ENCODE results near the gene DRC7. TPM values are rescaled to one million over a fixed set of nuclear protein-coding genes. Genes with fewer than 3 reads are reported as not detected.
"Not testable (repeated sequence)": the region's sequence is repeated elsewhere in the genome, so short reads cannot be mapped to it uniquely, and the experiment has no call there.

DRC7 gene
- polyA plus RNA-seq, 4 donors: 0.37 TPM; not detected in 3

GRCh38 chr16:57741660-57742191, 47.1 kb downstream of the DRC7 start:
- WGBS, 3 donors: 93 to 97% (median 94%) methylated on average over 15 to 16 of the region's 16 CpGs
- Histone ChIP-seq H3K27me3 (ENCODE audit: control insufficient read depth in 3 of 3, insufficient read depth in 3 of 3, low read length in 3 of 3) (no peaks in the 10 kb centered on the region), H3K9me3 (ENCODE audit: control insufficient read depth in 2 of 2, insufficient read depth in 1 of 2, low read depth in 1 of 2, low read length in 1 of 2) (no peaks in the 10 kb centered on the region), H3K27ac (ENCODE audit: low read depth in 1 of 3, low read length in 2 of 3) (no peak overlapping the region), H3K36me3 (ENCODE audit: control insufficient read depth in 3 of 3, insufficient read depth in 2 of 3, low read depth in 1 of 3, low read length in 3 of 3) (peaks cover 0 to 59% (median 0%) of the 10 kb centered on the region in 3 donors), H3K4me1 (ENCODE audit: control insufficient read depth in 3 of 3, insufficient read depth in 2 of 3, low read depth in 1 of 3, low read length in 2 of 3) (peaks cover 0 to 8% (median 0%) of the 10 kb centered on the region in 3 donors), H3K4me3 (ENCODE audit: low read depth in 1 of 3, low read length in 3 of 3) (no peak overlapping the region)
- FAIRE-seq (no peak), DNase-seq (no peak)

- no peak for FAIRE-seq
- H3K4me1 ChIP-seq (ENCODE audit: control insufficient read depth in 3 of 3, insufficient read depth in 2 of 3, low read depth in 1 of 3, low read length in 2 of 3): no peaks in the 10 kb centered on the region
- H3K27me3 ChIP-seq (ENCODE audit: control insufficient read depth in 3 of 3, insufficient read depth in 3 of 3, low read length in 3 of 3): no peaks in the 10 kb centered on the region
- WGBS, 3 donors: 74 to 87% (median 81%) methylated on average over 4 of the region's 4 CpGs
- no peak overlapping the region for H3K27ac ChIP-seq (ENCODE audit: low read depth in 1 of 3, low read length in 2 of 3)
- peaks cover 0 to 63% (median under 1%) of the 10 kb centered on the region in 3 donors for H3K36me3 ChIP-seq (ENCODE audit: control insufficient read depth in 3 of 3, insufficient read depth in 2 of 3, low read depth in 1 of 3, low read length in 3 of 3)
- DNase-seq: no peak
- no peak overlapping the region for H3K4me3 ChIP-seq (ENCODE audit: low read depth in 1 of 3, low read length in 3 of 3)
- H3K9me3 ChIP-seq (ENCODE audit: control insufficient read depth in 2 of 2, insufficient read depth in 1 of 2, low read depth in 1 of 2, low read length in 1 of 2): no peaks in the 10 kb centered on the region
Observed at GRCh38 chr16:57742543-57742942, 47.9 kb downstream of the DRC7 start.

- 89 to 94% (median 92%) methylated on average over 10 of the region's 10 CpGs for whole genome bisulfite sequencing, 3 donors
- DNase-seq (no peak), FAIRE-seq (no peak)
- H3K9me3 ChIP-seq (ENCODE audit: control insufficient read depth in 2 of 2, insufficient read depth in 1 of 2, low read depth in 1 of 2, low read length in 1 of 2): no peaks in the 10 kb centered on the region
- no peak overlapping the region for H3K27ac ChIP-seq (ENCODE audit: low read depth in 1 of 3, low read length in 2 of 3)
- no peak overlapping the region for H3K4me3 ChIP-seq (ENCODE audit: low read depth in 1 of 3, low read length in 3 of 3)
- no peaks in the 10 kb centered on the region for H3K27me3 ChIP-seq (ENCODE audit: control insufficient read depth in 3 of 3, insufficient read depth in 3 of 3, low read length in 3 of 3)
- H3K4me1 ChIP-seq (ENCODE audit: control insufficient read depth in 3 of 3, insufficient read depth in 2 of 3, low read depth in 1 of 3, low read length in 2 of 3): no peaks in the 10 kb centered on the region
- peaks cover 0 to 67% (median 4%) of the 10 kb centered on the region in 3 donors for H3K36me3 ChIP-seq (ENCODE audit: control insufficient read depth in 3 of 3, insufficient read depth in 2 of 3, low read depth in 1 of 3, low read length in 3 of 3)
Observed at GRCh38 chr16:57743458-57743857, 48.9 kb downstream of the DRC7 start.

DNA sequence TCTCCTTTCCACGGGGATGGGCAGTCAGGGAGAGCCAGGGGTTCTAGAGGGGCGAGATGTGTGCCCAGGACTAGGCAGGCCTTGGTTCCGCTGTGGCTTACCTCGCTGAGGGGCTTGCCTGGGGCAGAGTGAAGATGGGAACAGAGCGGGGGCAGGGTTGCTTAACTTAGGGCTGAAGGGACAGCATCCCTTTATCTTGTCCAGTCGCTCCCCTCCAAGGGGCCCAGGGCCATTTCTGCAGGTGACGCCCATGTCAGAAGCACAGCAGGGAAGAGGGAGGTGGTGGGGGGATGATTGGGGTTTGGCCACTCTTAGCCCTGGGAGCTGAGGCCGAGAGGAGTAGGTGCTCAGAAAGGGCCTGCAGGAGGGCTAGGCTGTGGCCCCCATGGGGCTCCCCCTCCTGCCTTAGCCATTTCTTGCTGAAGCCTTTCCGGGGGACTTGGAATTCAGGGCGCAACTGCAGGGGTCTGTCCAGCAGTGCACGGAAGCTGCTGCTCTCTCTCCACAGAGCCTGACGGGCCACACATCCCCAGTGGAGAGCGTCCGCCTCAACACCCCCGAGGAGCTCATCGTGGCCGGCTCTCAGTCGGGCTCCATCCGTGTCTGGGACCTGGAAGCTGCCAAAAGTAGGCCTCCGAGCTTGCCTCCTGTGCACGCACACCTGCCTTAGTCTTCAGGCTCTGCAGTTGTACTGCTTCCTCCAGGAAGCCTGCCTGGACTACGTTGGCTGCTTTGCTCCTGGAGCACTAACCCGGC, 49.5 kb downstream of the DRC7 start:
- DNase-seq (no peak), FAIRE-seq (no peak)
- Histone ChIP-seq H3K27ac (ENCODE audit: low read depth in 1 of 3, low read length in 2 of 3) (no peak overlapping the region), H3K4me1 (ENCODE audit: control insufficient read depth in 3 of 3, insufficient read depth in 2 of 3, low read depth in 1 of 3, low read length in 2 of 3) (no peaks in the 10 kb centered on the region), H3K36me3 (ENCODE audit: control insufficient read depth in 3 of 3, insufficient read depth in 2 of 3, low read depth in 1 of 3, low read length in 3 of 3) (peaks cover 0 to 69% (median 4%) of the 10 kb centered on the region in 3 donors), H3K4me3 (ENCODE audit: low read depth in 1 of 3, low read length in 3 of 3) (no peak overlapping the region), H3K9me3 (ENCODE audit: control insufficient read depth in 2 of 2, insufficient read depth in 1 of 2, low read depth in 1 of 2, low read length in 1 of 2) (no peaks in the 10 kb centered on the region), H3K27me3 (ENCODE audit: control insufficient read depth in 3 of 3, insufficient read depth in 3 of 3, low read length in 3 of 3) (no peaks in the 10 kb centered on the region)
- WGBS, 3 donors: 89 to 96% (median 96%) methylated on average over 21 to 23 of the region's 23 CpGs

DNA sequence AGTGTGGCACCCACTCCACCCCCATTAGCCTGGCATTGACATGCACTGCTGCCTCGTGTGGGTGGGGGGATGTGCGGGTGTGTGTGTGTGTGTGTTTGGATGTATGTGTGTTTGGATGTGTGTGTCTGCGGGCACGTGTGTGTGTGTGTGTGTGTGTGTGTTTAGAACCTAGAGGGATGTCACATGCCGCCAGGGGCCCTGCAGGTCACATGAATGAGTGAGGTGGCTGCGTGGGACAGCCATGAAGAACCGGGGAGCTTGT, 50.0 kb downstream of the DRC7 start:
- H3K4me1 ChIP-seq (ENCODE audit: control insufficient read depth in 3 of 3, insufficient read depth in 2 of 3, low read depth in 1 of 3, low read length in 2 of 3): no peaks in the 10 kb centered on the region
- FAIRE-seq (no peak), DNase-seq (no peak)
- no peaks in the 10 kb centered on the region for H3K27me3 ChIP-seq (ENCODE audit: control insufficient read depth in 3 of 3, insufficient read depth in 3 of 3, low read length in 3 of 3)
- WGBS, 3 donors: 89 to 98% (median 90%) methylated on average over 6 to 7 of the region's 7 CpGs
- no peak overlapping the region for H3K27ac ChIP-seq (ENCODE audit: low read depth in 1 of 3, low read length in 2 of 3)
- peaks cover 0 to 66% (median 4%) of the 10 kb centered on the region in 3 donors for H3K36me3 ChIP-seq (ENCODE audit: control insufficient read depth in 3 of 3, insufficient read depth in 2 of 3, low read depth in 1 of 3, low read length in 3 of 3)
- H3K9me3 ChIP-seq (ENCODE audit: control insufficient read depth in 2 of 2, insufficient read depth in 1 of 2, low read depth in 1 of 2, low read length in 1 of 2): no peaks in the 10 kb centered on the region
- no peak overlapping the region for H3K4me3 ChIP-seq (ENCODE audit: low read depth in 1 of 3, low read length in 3 of 3)

GRCh38 chr16:57745768-57746167, 51.2 kb downstream of the DRC7 start:
- Histone ChIP-seq H3K36me3 (ENCODE audit: control insufficient read depth in 3 of 3, insufficient read depth in 2 of 3, low read depth in 1 of 3, low read length in 3 of 3) (peaks cover 0 to 63% (median 4%) of the 10 kb centered on the region in 3 donors), H3K9me3 (ENCODE audit: control insufficient read depth in 2 of 2, insufficient read depth in 1 of 2, low read depth in 1 of 2, low read length in 1 of 2) (no peaks in the 10 kb centered on the region), H3K27ac (ENCODE audit: low read depth in 1 of 3, low read length in 2 of 3) (no peak overlapping the region), H3K4me3 (ENCODE audit: low read depth in 1 of 3, low read length in 3 of 3) (no peak overlapping the region), H3K4me1 (ENCODE audit: control insufficient read depth in 3 of 3, insufficient read depth in 2 of 3, low read depth in 1 of 3, low read length in 2 of 3) (no peaks in the 10 kb centered on the region), H3K27me3 (ENCODE audit: control insufficient read depth in 3 of 3, insufficient read depth in 3 of 3, low read length in 3 of 3) (no peaks in the 10 kb centered on the region)
- DNase-seq: no peak
- 95 to 100% (median 99%) methylated on average over 3 of the region's 3 CpGs for WGBS, 3 donors
- no peak for FAIRE-seq

DNA sequence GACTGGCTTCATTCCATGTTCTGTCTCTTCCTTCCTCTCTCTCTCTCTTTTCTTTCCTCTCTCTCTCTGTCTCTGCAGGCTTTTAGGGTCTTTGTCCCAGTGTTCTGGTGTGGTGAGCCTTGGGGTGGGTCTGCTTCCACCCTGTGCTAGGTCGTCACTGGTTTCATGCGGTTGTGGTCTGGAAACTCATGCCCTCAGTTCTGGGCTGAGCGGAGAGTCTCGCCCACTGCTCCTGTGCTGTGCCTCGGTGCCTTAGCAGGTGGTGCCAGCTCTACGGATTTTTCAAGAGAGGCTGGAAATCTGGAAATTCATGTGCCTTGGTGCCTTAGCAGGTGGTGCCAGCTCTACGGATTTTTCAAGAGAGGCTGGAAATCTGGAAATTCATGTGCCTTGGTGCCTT, 51.7 kb downstream of the DRC7 start:
- not testable (repeated sequence) for H3K4me3 ChIP-seq (ENCODE audit: low read depth in 1 of 3, low read length in 3 of 3); H3K4me1 ChIP-seq (ENCODE audit: control insufficient read depth in 3 of 3, insufficient read depth in 2 of 3, low read depth in 1 of 3, low read length in 2 of 3); FAIRE-seq; H3K27ac ChIP-seq (ENCODE audit: low read depth in 1 of 3, low read length in 2 of 3); H3K9me3 ChIP-seq (ENCODE audit: control insufficient read depth in 2 of 2, insufficient read depth in 1 of 2, low read depth in 1 of 2, low read length in 1 of 2); H3K27me3 ChIP-seq (ENCODE audit: control insufficient read depth in 3 of 3, insufficient read depth in 3 of 3, low read length in 3 of 3); DNase-seq
- peaks cover 0 to 65% (median 4%) of the 10 kb centered on the region in 3 donors for H3K36me3 ChIP-seq (ENCODE audit: control insufficient read depth in 3 of 3, insufficient read depth in 2 of 3, low read depth in 1 of 3, low read length in 3 of 3)
- WGBS, 3 donors: 90 to 92% (median 90%) methylated on average over 7 of the region's 7 CpGs

DNA sequence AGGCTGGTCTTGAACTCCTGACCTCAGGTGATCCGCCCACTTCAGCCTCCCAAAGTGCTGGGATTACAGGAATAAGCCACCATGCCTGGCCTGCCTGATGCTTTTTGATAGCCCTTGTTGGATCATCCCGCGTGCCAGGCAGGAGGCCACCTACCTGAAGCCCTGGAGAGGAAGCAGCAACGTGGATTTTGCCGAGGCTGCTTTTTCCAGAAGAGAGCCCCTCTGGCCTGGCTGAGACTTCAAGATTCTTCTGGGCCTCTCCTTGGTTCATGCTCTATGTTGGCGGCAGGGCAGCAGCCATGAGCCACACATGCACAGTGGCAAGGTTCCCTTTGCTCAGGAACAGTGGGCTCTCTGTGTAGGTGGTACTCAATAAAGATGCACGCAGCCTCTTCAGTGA, 52.5 kb downstream of the DRC7 start:
- Histone ChIP-seq H3K4me3 (ENCODE audit: low read depth in 1 of 3, low read length in 3 of 3) (no peak overlapping the region), H3K9me3 (ENCODE audit: control insufficient read depth in 2 of 2, insufficient read depth in 1 of 2, low read depth in 1 of 2, low read length in 1 of 2) (no peaks in the 10 kb centered on the region), H3K36me3 (ENCODE audit: control insufficient read depth in 3 of 3, insufficient read depth in 2 of 3, low read depth in 1 of 3, low read length in 3 of 3) (peaks cover 0 to 65% (median 4%) of the 10 kb centered on the region in 3 donors), H3K27ac (ENCODE audit: low read depth in 1 of 3, low read length in 2 of 3) (no peak overlapping the region), H3K4me1 (ENCODE audit: control insufficient read depth in 3 of 3, insufficient read depth in 2 of 3, low read depth in 1 of 3, low read length in 2 of 3) (no peaks in the 10 kb centered on the region), H3K27me3 (ENCODE audit: control insufficient read depth in 3 of 3, insufficient read depth in 3 of 3, low read length in 3 of 3) (no peaks in the 10 kb centered on the region)
- FAIRE-seq (no peak), DNase-seq (no peak)
- 93% methylated on average over 7 of the region's 7 CpGs for WGBS, 3 donors

DNA sequence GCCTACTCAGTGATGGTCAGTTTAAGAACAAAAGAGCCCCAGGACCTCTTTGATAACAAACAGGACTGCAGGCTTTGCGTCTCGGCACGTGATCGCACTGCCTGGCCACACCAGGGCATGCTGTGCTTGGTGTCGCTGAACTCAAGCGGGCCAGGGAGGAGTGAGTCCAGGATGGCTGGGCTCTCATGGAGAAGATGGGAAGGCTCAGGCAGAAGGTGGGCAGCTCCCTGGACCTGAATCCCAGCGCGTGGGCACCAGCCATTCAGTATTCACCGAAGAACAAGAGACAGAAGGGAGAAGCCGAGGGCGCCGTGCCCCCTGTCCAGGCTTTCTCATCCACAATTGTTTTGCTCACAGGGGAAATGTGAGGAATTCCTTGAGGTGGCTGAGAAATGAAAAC, 52.9 kb downstream of the DRC7 start:
- DNase-seq (no peak), FAIRE-seq (no peak)
- WGBS, 3 donors: 93 to 97% (median 95%) methylated on average over 12 of the region's 12 CpGs
- no peak overlapping the region for H3K27ac ChIP-seq (ENCODE audit: low read depth in 1 of 3, low read length in 2 of 3)
- peaks cover 0 to 69% (median 4%) of the 10 kb centered on the region in 3 donors for H3K36me3 ChIP-seq (ENCODE audit: control insufficient read depth in 3 of 3, insufficient read depth in 2 of 3, low read depth in 1 of 3, low read length in 3 of 3)
- no peaks in the 10 kb centered on the region for H3K4me1 ChIP-seq (ENCODE audit: control insufficient read depth in 3 of 3, insufficient read depth in 2 of 3, low read depth in 1 of 3, low read length in 2 of 3)
- H3K9me3 ChIP-seq (ENCODE audit: control insufficient read depth in 2 of 2, insufficient read depth in 1 of 2, low read depth in 1 of 2, low read length in 1 of 2): no peaks in the 10 kb centered on the region
- no peak overlapping the region for H3K4me3 ChIP-seq (ENCODE audit: low read depth in 1 of 3, low read length in 3 of 3)
- no peaks in the 10 kb centered on the region for H3K27me3 ChIP-seq (ENCODE audit: control insufficient read depth in 3 of 3, insufficient read depth in 3 of 3, low read length in 3 of 3)

Data from small intestine (tissue), 7 donors.